ENCODE measurements around the gene CARD11.

Gene CARD11

GRCh38 chr7:2943851-2944601 lies 99.6 kb downstream of the CARD11 start:
- H3K27ac Mint-ChIP-seq = peak overlapping the region; percentile 86

GRCh38 chr7:2941216-2941859 lies 102.3 kb downstream of the CARD11 start:
- H3K4me3 Mint-ChIP-seq = no peak overlapping the region
- peaks cover 34% of the 10 kb centered on the region for H3K4me1 Mint-ChIP-seq
- H3K27ac Mint-ChIP-seq = peak overlapping the region; percentile 86
- DNase-seq (ENCODE audit: low spot score in 2 of 2) = no peak
- peaks cover 100% of the 10 kb centered on the region for H3K36me3 Mint-ChIP-seq
- ATAC-seq = no peak
- H3K9me3 Mint-ChIP-seq = no peaks in the 10 kb centered on the region

More at GRCh38 chr7:2943851-2944601, 99.6 kb downstream of the CARD11 start:
- peaks cover 52% of the 10 kb centered on the region for H3K4me1 Mint-ChIP-seq
- H3K4me3 Mint-ChIP-seq = no peak overlapping the region
- peaks cover 90% of the 10 kb centered on the region for H3K36me3 Mint-ChIP-seq
- H3K9me3 Mint-ChIP-seq = no peaks in the 10 kb centered on the region
- ATAC-seq (no peak), DNase-seq (ENCODE audit: low spot score in 2 of 2) (no peak)

- peak overlapping the region; percentile 86 for H3K27ac Mint-ChIP-seq
- ATAC-seq (no peak), DNase-seq (ENCODE audit: low spot score in 2 of 2) (no peak)
- no peaks in the 10 kb centered on the region for H3K9me3 Mint-ChIP-seq
- no peak overlapping the region for H3K4me3 Mint-ChIP-seq
- peaks cover 34% of the 10 kb centered on the region for H3K4me1 Mint-ChIP-seq
- H3K36me3 Mint-ChIP-seq = peaks cover 100% of the 10 kb centered on the region
Observed at GRCh38 chr7:2940466-2940865, 103.2 kb downstream of the CARD11 start.

GRCh38 chr7:2939193-2939885 lies 104.3 kb downstream of the CARD11 start:
- DNase-seq (ENCODE audit: low spot score in 2 of 2) = no peak
- Mint-ChIP-seq H3K9me3 (no peaks in the 10 kb centered on the region), H3K4me1 (peaks cover 32% of the 10 kb centered on the region), H3K36me3 (peaks cover 100% of the 10 kb centered on the region), H3K27ac (peak overlapping the region; percentile 86), H3K4me3 (no peak overlapping the region)
- no peak for ATAC-seq

GRCh38 chr7:2938514-2939192 lies 105.0 kb downstream of the CARD11 start:
- DNase-seq (ENCODE audit: low spot score in 2 of 2) = no peak
- Mint-ChIP-seq H3K4me3 (no peak overlapping the region), H3K9me3 (no peaks in the 10 kb centered on the region), H3K36me3 (peaks cover 100% of the 10 kb centered on the region), H3K4me1 (peaks cover 39% of the 10 kb centered on the region), H3K27ac (no peak overlapping the region)
- ATAC-seq = no peak

GRCh38 chr7:2937701-2938513 lies 105.8 kb downstream of the CARD11 start:
- DNase-seq (ENCODE audit: low spot score in 2 of 2) (no peak), ATAC-seq (no peak)
- Mint-ChIP-seq H3K4me3 (no peak overlapping the region), H3K36me3 (peaks cover 100% of the 10 kb centered on the region), H3K9me3 (no peaks in the 10 kb centered on the region), H3K27ac (no peak overlapping the region), H3K4me1 (peaks cover 41% of the 10 kb centered on the region)

- DNase-seq (ENCODE audit: low spot score in 2 of 2) (no peak), ATAC-seq (no peak)
- H3K9me3 Mint-ChIP-seq = no peaks in the 10 kb centered on the region
- peaks cover 100% of the 10 kb centered on the region for H3K36me3 Mint-ChIP-seq
- peak overlapping the region; percentile 67 for H3K27ac Mint-ChIP-seq
- no peak overlapping the region for H3K4me3 Mint-ChIP-seq
- peaks cover 32% of the 10 kb centered on the region for H3K4me1 Mint-ChIP-seq
Observed at GRCh38 chr7:2936891-2937580, 106.6 kb downstream of the CARD11 start.

- peaks cover 100% of the 10 kb centered on the region for H3K36me3 Mint-ChIP-seq
- H3K4me1 Mint-ChIP-seq = peaks cover 32% of the 10 kb centered on the region
- H3K4me3 Mint-ChIP-seq = no peak overlapping the region
- no peak for ATAC-seq
- DNase-seq (ENCODE audit: low spot score in 2 of 2) = no peak
- no peak overlapping the region for H3K27ac Mint-ChIP-seq
- H3K9me3 Mint-ChIP-seq = no peaks in the 10 kb centered on the region
Observed at GRCh38 chr7:2936301-2936700, 107.4 kb downstream of the CARD11 start.

GRCh38 chr7:2934984-2935740 lies 108.5 kb downstream of the CARD11 start:
- Mint-ChIP-seq H3K4me3 (no peak overlapping the region), H3K36me3 (peaks cover 100% of the 10 kb centered on the region), H3K9me3 (no peaks in the 10 kb centered on the region), H3K27ac (peak overlapping the region; percentile 94), H3K4me1 (peaks cover 24% of the 10 kb centered on the region)
- ATAC-seq (no peak), DNase-seq (ENCODE audit: low spot score in 2 of 2) (no peak)

GRCh38 chr7:2934211-2934731 lies 109.4 kb downstream of the CARD11 start:
- peak overlapping the region; percentile 94 for H3K27ac Mint-ChIP-seq
- no peaks in the 10 kb centered on the region for H3K9me3 Mint-ChIP-seq
- peaks cover 99% of the 10 kb centered on the region for H3K36me3 Mint-ChIP-seq
- peaks cover 15% of the 10 kb centered on the region for H3K4me1 Mint-ChIP-seq
- no peak for DNase-seq (ENCODE audit: low spot score in 2 of 2)
- peak; percentile 68 for ATAC-seq
- no peak overlapping the region for H3K4me3 Mint-ChIP-seq

- Mint-ChIP-seq H3K4me3 (no peak overlapping the region), H3K9me3 (no peaks in the 10 kb centered on the region), H3K36me3 (peaks cover 95% of the 10 kb centered on the region), H3K4me1 (peaks cover 15% of the 10 kb centered on the region), H3K27ac (peak overlapping the region; percentile 94)
- ATAC-seq (no peak), DNase-seq (ENCODE audit: low spot score in 2 of 2) (no peak)
Observed at GRCh38 chr7:2932402-2933251, 111.0 kb downstream of the CARD11 start.

- Mint-ChIP-seq H3K4me3 (no peak overlapping the region), H3K27ac (peak overlapping the region; percentile 75), H3K36me3 (peaks cover 95% of the 10 kb centered on the region), H3K9me3 (no peaks in the 10 kb centered on the region), H3K4me1 (peaks cover 19% of the 10 kb centered on the region)
- no peak for ATAC-seq
- DNase-seq (ENCODE audit: low spot score in 2 of 2) = no peak
Observed at GRCh38 chr7:2931034-2931415, 112.6 kb downstream of the CARD11 start.

All from stimulated activated effector memory CD8-positive, alpha-beta T cell treated with anti-CD3 and anti-CD28 coated beads, Interleukin-12 subunit alpha, Interleukin-12 subunit beta, amount 100 ng/mL, for 72 hours (primary cell).